Hepatocyte (in vitro differentiated cells): Measurements from ENCODE around the gene VWA1. TPM values are rescaled to one million over a fixed set of nuclear protein-coding genes. Genes with fewer than 3 reads are reported as not detected.
A peak's percentile ranks its signal among the peaks of the same experiment; 100 is the strongest.

ENCODE experiments used
- DNase-seq: peaks from one replicate; pipeline ENCODE4 v3.0.0-alpha.2; 2016; ENCODE audit warnings: low spot score
- H2AFZ ChIP-seq: fragments of 200-600 bp; sonication (generic); 2 replicates; pipeline ENCODE4 v1.6.0; 2016; ENCODE audit warnings: antibody characterized with exemption, mild to moderate bottlenecking
- H3K27ac ChIP-seq: fragments of 200-600 bp; sonication (generic); 2 replicates; pipeline ENCODE4 v1.5.1; 2016; ENCODE audit warnings: mild to moderate bottlenecking
- H3K27me3 ChIP-seq: fragments of 200-600 bp; sonication (generic); 2 replicates; pipeline ENCODE4 v1.6.1; 2016
- H3K36me3 ChIP-seq: fragments of 200-600 bp; sonication (generic); replicated peaks from 2 replicates; pipeline ENCODE4 v1.5.1; 2016; ENCODE audit warnings: low read depth; ENCODE audit not compliant: insufficient read depth
- H3K4me1 ChIP-seq: fragments of 200-600 bp; sonication (generic); 2 replicates; pipeline ENCODE4 v1.5.1; 2016; ENCODE audit warnings: mild to moderate bottlenecking, moderate library complexity; ENCODE audit not compliant: insufficient read depth
- H3K4me2 ChIP-seq: fragments of 200-600 bp; sonication (generic); 2 replicates; pipeline ENCODE4 v1.6.0; 2016
- H3K4me3 ChIP-seq: fragments of 200-600 bp; sonication (generic); 2 replicates; pipeline ENCODE4 v1.5.1; 2016; ENCODE audit warnings: mild to moderate bottlenecking
- H3K79me2 ChIP-seq: fragments of 200-600 bp; sonication (generic); 2 replicates; pipeline ENCODE4 v1.6.0; 2017; ENCODE audit warnings: mild to moderate bottlenecking
- H3K9me2 ChIP-seq: fragments of 200-600 bp; sonication (generic); replicated peaks from 2 replicates; pipeline ENCODE4 v1.6.0; 2017; ENCODE audit warnings: mild to moderate bottlenecking; ENCODE audit not compliant: insufficient read depth
- H3K9me3 ChIP-seq: fragments of 200-600 bp; sonication (generic); 2 replicates; pipeline ENCODE4 v1.5.1; 2016; ENCODE audit warnings: low read depth, mild to moderate bottlenecking
- H4K20me1 ChIP-seq: fragments of 200-600 bp; sonication (generic); 2 replicates; pipeline ENCODE4 v1.6.0; 2016; ENCODE audit warnings: mild to moderate bottlenecking; ENCODE audit not compliant: insufficient read depth, poor library complexity, severe bottlenecking
- CTCF ChIP-seq: fragments of 200-600 bp; sonication (generic); IDR thresholded peaks from 2 replicates; pipeline ENCODE4 v1.5.1; 2016; ENCODE audit warnings: antibody characterized with exemption, mild to moderate bottlenecking; ENCODE audit not compliant: poor library complexity
- EZH2 ChIP-seq: fragments of 200-600 bp; sonication (generic); IDR thresholded peaks from 2 replicates; pipeline ENCODE4 v1.6.1; 2016; ENCODE audit warnings: antibody characterized with exemption, mild to moderate bottlenecking, borderline replicate concordance
- EZH2phosphoT487 ChIP-seq: fragments of 200-600 bp; sonication (generic); IDR thresholded peaks from one replicate; pipeline ENCODE4 v1.6.1; 2018; ENCODE audit warnings: antibody characterized with exemption, mild to moderate bottlenecking, low read depth, moderate library complexity; ENCODE audit not compliant: unreplicated experiment, severe bottlenecking
- WGBS: methylation state at CpG from one replicate; pipeline ENCODE4 v1.1.6; 2016; ENCODE audit warnings: low lambda C conversion rate; ENCODE audit errors: missing lambda C conversion rate; 5-methylcytosine and 5-hydroxymethylcytosine counted together
- polyA plus RNA-seq: library from polyadenylated mRNA; unstranded; fragments of >200 nt; fragmentation: Nextera tagmentation; extraction: Ambion mirVana; gene quantifications from 2 replicates; pipeline ENCODE4 v1.2.1, GENCODE V29; 2016
- total RNA-seq: library from RNA; depleted of rRNA; stranded (reverse); fragments of >200 nt; gene quantifications from 2 replicates; pipeline ENCODE4 v1.2.3, GENCODE V29; 2014

The VWA1 gene
- total and polyA plus RNA-seq, 2 experiments from 2014 or later = 37.7 to 114 TPM

GRCh38 chr1:1425753-1426495 lies 9.6 kb upstream of the VWA1 start:
- no peaks in the 10 kb centered on the region for H3K27me3 ChIP-seq
- H3K79me2 ChIP-seq = no peaks in the 10 kb centered on the region
- H3K27ac ChIP-seq = no peak overlapping the region
- WGBS = 73% methylated on average over 18 of the region's 33 CpGs
- H3K4me3 ChIP-seq = no peak overlapping the region
- H3K4me1 ChIP-seq = peaks cover 15% of the 10 kb centered on the region
- H3K4me2 ChIP-seq = no peak overlapping the region
- H3K9me3 ChIP-seq = no peaks in the 10 kb centered on the region
- no peak for DNase-seq
- TF ChIP-seq EZH2 (no peak), CTCF (no peak), EZH2phosphoT487 (no peak)
- H3K9me2 ChIP-seq = no peaks in the 10 kb centered on the region
- H3K36me3 ChIP-seq = no peaks in the 10 kb centered on the region
- no peaks in the 10 kb centered on the region for H4K20me1 ChIP-seq
- H2AFZ ChIP-seq = no peak overlapping the region

GRCh38 chr1:1426496-1427105 lies 8.9 kb upstream of the VWA1 start:
- Histone ChIP-seq H3K9me2 (no peaks in the 10 kb centered on the region), H4K20me1 (no peaks in the 10 kb centered on the region), H3K36me3 (no peaks in the 10 kb centered on the region), H3K4me3 (no peak overlapping the region), H3K4me1 (peaks cover 22% of the 10 kb centered on the region), H3K9me3 (no peaks in the 10 kb centered on the region), H3K27ac (no peak overlapping the region), H3K27me3 (no peaks in the 10 kb centered on the region), H3K79me2 (no peaks in the 10 kb centered on the region), H2AFZ (no peak overlapping the region), H3K4me2 (peak overlapping the region; percentile 83)
- whole genome bisulfite sequencing = 55% methylated on average over 9 of the region's 19 CpGs
- DNase-seq = no peak
- TF ChIP-seq CTCF = no peak

DNA sequence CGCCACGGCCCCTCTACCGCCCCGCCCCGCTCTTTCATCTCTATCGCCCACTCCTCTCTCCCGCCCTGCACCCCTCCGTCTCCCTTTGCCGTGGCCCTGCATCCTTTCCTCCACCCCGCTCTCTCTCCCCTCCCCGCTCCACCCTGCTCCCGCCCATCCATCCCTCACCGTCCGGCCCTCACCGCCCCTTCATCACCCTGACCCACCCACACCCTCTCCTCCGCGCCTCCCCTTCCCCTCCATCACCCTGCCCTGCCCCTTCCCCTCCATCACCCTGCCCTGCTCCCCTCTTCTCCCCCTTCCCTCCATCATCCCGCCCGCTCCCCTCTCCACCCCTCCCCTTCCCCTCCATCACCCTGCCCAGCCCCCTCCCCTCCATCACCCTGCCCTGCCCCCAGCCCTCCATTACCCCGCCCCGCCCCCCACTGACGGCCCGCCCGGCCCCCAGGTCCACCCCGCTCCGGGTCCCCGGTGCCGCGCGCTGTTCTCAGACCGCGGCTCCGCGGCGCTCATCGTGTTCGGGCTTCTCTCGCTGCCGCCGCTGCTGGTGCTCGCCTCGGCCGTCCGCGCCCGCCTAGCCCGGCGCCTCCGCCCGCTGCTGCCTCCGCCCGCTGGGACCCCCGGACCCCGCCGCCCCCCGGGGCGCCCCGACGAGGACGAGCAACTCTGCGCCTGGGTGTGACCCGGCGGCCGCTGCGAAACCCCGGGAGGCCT lies 8.2 kb upstream of the VWA1 start:
- no peaks in the 10 kb centered on the region for H3K79me2 ChIP-seq
- peak overlapping the region; percentile 21 for H2AFZ ChIP-seq
- no peaks in the 10 kb centered on the region for H3K9me3 ChIP-seq
- peak overlapping the region; percentile 64 for H3K4me3 ChIP-seq
- no peaks in the 10 kb centered on the region for H4K20me1 ChIP-seq
- H3K4me2 ChIP-seq = peak overlapping the region; percentile 83
- peaks cover 29% of the 10 kb centered on the region for H3K4me1 ChIP-seq
- H3K9me2 ChIP-seq = no peaks in the 10 kb centered on the region
- H3K36me3 ChIP-seq = no peaks in the 10 kb centered on the region
- no peak for TF ChIP-seq EZH2phosphoT487
- TF ChIP-seq EZH2 = no peak
- TF ChIP-seq CTCF = no peak
- peak; percentile 67 for DNase-seq
- no peak overlapping the region for H3K27ac ChIP-seq
- WGBS = no CpG with 5 or more reads among the region's 66 CpGs
- H3K27me3 ChIP-seq = no peaks in the 10 kb centered on the region
